Tibial artery (tissue), 4 donors: Measurements from ENCODE around the gene SUN5.
"Not testable (repeated sequence)": the region's sequence is repeated elsewhere in the genome, so short reads cannot be mapped to it uniquely, and the experiment has no call there.

Experiments
- DNase-seq, 2 donors: peaks; one replicate each; pipeline ENCODE4 v3.0.0-alpha.2; 2019
- H3K27ac ChIP-seq, 2 donors: fragments of 200-600 bp; sonication (generic) in 1 of 2; 1 replicate in 1 of 2; 2 replicates in 1 of 2; pipeline ENCODE4 v1.5.1; 2018 to 2019; ENCODE audit warnings: mild to moderate bottlenecking in 1 of 2
- H3K27me3 ChIP-seq, 2 donors: fragments of 200-600 bp; sonication (generic) in 1 of 2; one replicate each; pipeline versions ENCODE4 v1.5.1 to v1.6.0; 2016 to 2019
- H3K36me3 ChIP-seq, 3 donors: fragments of 200-600 bp; sonication (generic) in 2 of 3; one replicate each; pipeline ENCODE4 v1.5.1; 2016 to 2019; ENCODE audit warnings: mild to moderate bottlenecking in 2 of 3
- H3K4me1 ChIP-seq, 4 donors: fragments of 200-600 bp; sonication (generic) in 2 of 4; 1 replicate in 3 of 4; 2 replicates in 1 of 4; pipeline ENCODE4 v1.5.1; 2016 to 2019
- H3K4me3 ChIP-seq, 2 donors: fragments of 200-600 bp; sonication (generic) in 1 of 2; 1 replicate in 1 of 2; 2 replicates in 1 of 2; pipeline ENCODE4 v1.5.1; 2018 to 2019; ENCODE audit warnings: mild to moderate bottlenecking in 2 of 2
- H3K9me3 ChIP-seq, 3 donors: fragments of 200-600 bp; sonication (generic) in 1 of 3; one replicate each; pipeline ENCODE4 v1.5.1; 2016 to 2019
- CTCF ChIP-seq, 2 experiments: fragments of 200-600 bp in 1 of 2; fragments of 450-650 bp in 1 of 2; IDR thresholded peaks; one replicate each; pipeline ENCODE4 v1.5.1; 2017 to 2019; ENCODE audit warnings: antibody characterized with exemption in 2 of 2, mild to moderate bottlenecking in 1 of 2, moderate library complexity in 1 of 2
- intact Hi-C: fragments of 100-400 bp; cut with DNase I; formaldehyde crosslinking; loops from one replicate; pipeline ENCODE4 v1.15.0; 2023; ENCODE audit warnings: low total_unique reads

Gene SUN5

GRCh38 chr20:32959351-32960221 lies 44.6 kb downstream of the SUN5 start:
- H3K4me3 ChIP-seq: no peak overlapping the region
- peak in 1 of 2 donors; percentile 56 for DNase-seq
- H3K36me3 ChIP-seq: no peaks in the 10 kb centered on the region
- peaks cover 0 to 29% (median 14%) of the 10 kb centered on the region in 3 donors for H3K9me3 ChIP-seq
- intact Hi-C loops: no loop called here
- peaks cover 0 to 7% of the 10 kb centered on the region in 2 donors for H3K27me3 ChIP-seq
- no peak overlapping the region for H3K27ac ChIP-seq
- H3K4me1 ChIP-seq: no peaks in the 10 kb centered on the region
- no peak for TF ChIP-seq CTCF (IDR thresholded peaks at IDR 0.05)

GRCh38 chr20:32958574-32958973 lies 45.7 kb downstream of the SUN5 start:
- DNase-seq: peak in 1 of 2 donors; percentile 12
- Histone ChIP-seq H3K4me1 (no peaks in the 10 kb centered on the region), H3K36me3 (no peaks in the 10 kb centered on the region), H3K4me3 (no peak overlapping the region), H3K27ac (no peak overlapping the region), H3K27me3 (peaks cover 0 to 7% of the 10 kb centered on the region in 2 donors), H3K9me3 (peaks cover 3 to 39% (median 20%) of the 10 kb centered on the region in 3 donors)
- TF ChIP-seq CTCF (IDR thresholded peaks at IDR 0.05): no peak
- intact Hi-C loops: no loop called here

GRCh38 chr20:32957459-32957858 lies 46.8 kb downstream of the SUN5 start:
- Histone ChIP-seq H3K4me3 (no peak overlapping the region), H3K27ac (no peak overlapping the region), H3K27me3 (no peaks in the 10 kb centered on the region), H3K4me1 (no peaks in the 10 kb centered on the region), H3K36me3 (no peaks in the 10 kb centered on the region), H3K9me3 (peaks cover 3 to 39% (median 20%) of the 10 kb centered on the region in 3 donors)
- intact Hi-C loops: no loop called here
- no peak for DNase-seq
- no peak for TF ChIP-seq CTCF (IDR thresholded peaks at IDR 0.05)

GRCh38 chr20:32950539-32950938 lies 53.7 kb downstream of the SUN5 start:
- DNase-seq, intact Hi-C loops, H3K27ac ChIP-seq: not testable (repeated sequence)

GRCh38 chr20:32946629-32947028 lies 57.6 kb downstream of the SUN5 start:
- Histone ChIP-seq H3K27ac (no peak overlapping the region), H3K4me1 (no peaks in the 10 kb centered on the region), H3K4me3 (no peak overlapping the region), H3K36me3 (no peaks in the 10 kb centered on the region), H3K27me3 (no peaks in the 10 kb centered on the region), H3K9me3 (peaks cover 0 to 4% (median 0%) of the 10 kb centered on the region in 3 donors)
- TF ChIP-seq CTCF (IDR thresholded peaks at IDR 0.05): no peak
- no peak for DNase-seq
- intact Hi-C loops: no loop called here

More at GRCh38 chr20:32950539-32950938, 53.7 kb downstream of the SUN5 start:
- not testable (repeated sequence) for H3K36me3 ChIP-seq, H3K27me3 ChIP-seq, H3K4me1 ChIP-seq, H3K4me3 ChIP-seq
- H3K9me3 ChIP-seq: peaks cover 3 to 19% (median 6%) of the 10 kb centered on the region in 3 donors

GRCh38 chr20:32945710-32946221 lies 58.5 kb downstream of the SUN5 start:
- Histone ChIP-seq H3K27ac (no peak overlapping the region), H3K4me1 (no peaks in the 10 kb centered on the region), H3K9me3 (peaks cover 0 to 10% (median 0%) of the 10 kb centered on the region in 3 donors), H3K36me3 (no peaks in the 10 kb centered on the region), H3K4me3 (no peak overlapping the region), H3K27me3 (no peaks in the 10 kb centered on the region)
- no peak for TF ChIP-seq CTCF (IDR thresholded peaks at IDR 0.05)
- intact Hi-C loops: no loop called here
- no peak for DNase-seq
